ENCODE measurements around the gene RGMB. TPM values are rescaled to one million over a fixed set of nuclear protein-coding genes. Genes with fewer than 3 reads are reported as not detected.

RGMB gene
- total and polyA plus RNA-seq, 2 donors (not counting 3 experiments of a cell fraction or from before 2014, with no cell fraction given): 15.0 to 31.3 TPM

- no peaks in the 10 kb centered on the region for H3K4me1 ChIP-seq (ENCODE audit: control insufficient read depth, extremely low read depth, insufficient read depth, low read length)
- H3K27ac ChIP-seq (ENCODE audit: insufficient read depth, low read depth, low read length): no peak overlapping the region
- dilution Hi-C loops (cut with MboI; ENCODE audit: extremely low pct_ligation_motif_present, low sequenced_read_pairs): no loop called here
- no peaks in the 10 kb centered on the region for H4K20me1 ChIP-seq (replicated peaks; ENCODE audit: control insufficient read depth, extremely low read depth, insufficient read depth, low read length)
- H3K79me2 ChIP-seq (ENCODE audit: control insufficient read depth, insufficient read depth, low read length): peaks cover 8% of the 10 kb centered on the region
- DNase-seq (ENCODE audit: low read depth, low spot score) (no peak), FAIRE-seq (no peak)
- no peaks in the 10 kb centered on the region for H3K27me3 ChIP-seq (ENCODE audit: control insufficient read depth in 2 of 2, insufficient read depth in 2 of 2, low read length in 2 of 2)
- H2AFZ ChIP-seq (ENCODE audit: low read depth, low read length): no peak overlapping the region
- no peaks in the 10 kb centered on the region for H3K9me1 ChIP-seq (replicated peaks; ENCODE audit: control insufficient read depth, extremely low read depth, insufficient read depth, low read length)
- intact Hi-C loops (cut with micrococcal nuclease): loop anchor here (5.0 kb wide), 1 partner anchor 264 kb away; no protein-coding TSS in a partner anchor
- ChIA-PET POLR2A (no interaction called here), CTCF (interaction anchor here (6.6 kb wide), 1 partner anchor 28 kb away, joined by 94 read pairs; the partner anchor contains the start of gene RGMB)
- H3K9ac ChIP-seq (replicated peaks; ENCODE audit: extremely low read depth, insufficient read depth, low read length): no peak overlapping the region
- BruUV-seq (replicated peaks): no TSS peak
- peaks cover 2% of the 10 kb centered on the region in 2 experiments for H3K36me3 ChIP-seq (ENCODE audit: control insufficient read depth in 2 of 2, extremely low read depth in 1 of 2, insufficient read depth in 2 of 2, low read length in 2 of 2)
- no peak overlapping the region for H3K4me3 ChIP-seq (replicated peaks in 1 of 3; ENCODE audit: insufficient read depth in 1 of 3, low read depth in 1 of 3, low read length in 3 of 3)
- H3K9me3 ChIP-seq (replicated peaks; ENCODE audit: control insufficient read depth, insufficient read depth, low read length): no peaks in the 10 kb centered on the region
- H3K4me2 ChIP-seq (ENCODE audit: insufficient read depth, low read length): no peak overlapping the region
- no peak for TF ChIP-seq MAX (IDR thresholded peaks at IDR 0.05; ENCODE audit: insufficient read depth, insufficient read length)
Observed at GRCh38 chr5:98798371-98798770, 24.9 kb downstream of the RGMB start.

- Histone ChIP-seq H3K4me3 (replicated peaks in 1 of 3; ENCODE audit: insufficient read depth in 1 of 3, low read depth in 1 of 3, low read length in 3 of 3) (no peak overlapping the region), H4K20me1 (replicated peaks; ENCODE audit: control insufficient read depth, extremely low read depth, insufficient read depth, low read length) (no peaks in the 10 kb centered on the region), H3K27me3 (ENCODE audit: control insufficient read depth in 2 of 2, insufficient read depth in 2 of 2, low read length in 2 of 2) (no peaks in the 10 kb centered on the region), H3K9ac (replicated peaks; ENCODE audit: extremely low read depth, insufficient read depth, low read length) (no peak overlapping the region), H3K79me2 (ENCODE audit: control insufficient read depth, insufficient read depth, low read length) (peaks cover 4% of the 10 kb centered on the region), H2AFZ (ENCODE audit: low read depth, low read length) (no peak overlapping the region), H3K9me1 (replicated peaks; ENCODE audit: control insufficient read depth, extremely low read depth, insufficient read depth, low read length) (no peaks in the 10 kb centered on the region), H3K4me2 (ENCODE audit: insufficient read depth, low read length) (no peak overlapping the region), H3K27ac (ENCODE audit: insufficient read depth, low read depth, low read length) (no peak overlapping the region), H3K36me3 (ENCODE audit: control insufficient read depth in 2 of 2, extremely low read depth in 1 of 2, insufficient read depth in 2 of 2, low read length in 2 of 2) (peaks cover 0 to 2% of the 10 kb centered on the region in 2 experiments), H3K9me3 (replicated peaks; ENCODE audit: control insufficient read depth, insufficient read depth, low read length) (no peaks in the 10 kb centered on the region), H3K4me1 (ENCODE audit: control insufficient read depth, extremely low read depth, insufficient read depth, low read length) (no peaks in the 10 kb centered on the region)
- no peak for TF ChIP-seq CTCF (IDR thresholded peaks at IDR 0.05; ENCODE audit: extremely low read depth in 1 of 2, insufficient read depth in 1 of 2, low read depth in 1 of 2, low read length in 2 of 2)
- TF ChIP-seq GATA2 (IDR thresholded peaks at IDR 0.05; ENCODE audit: insufficient read depth, insufficient read length, low read depth, low read length): no peak
- no peak for TF ChIP-seq POLR2A (IDR thresholded peaks at IDR 0.05; ENCODE audit: low read depth, low read length)
- TF ChIP-seq FOS (IDR thresholded peaks at IDR 0.05; ENCODE audit: borderline replicate concordance, insufficient read depth, low read length): no peak
- TF ChIP-seq MAX (IDR thresholded peaks at IDR 0.05; ENCODE audit: insufficient read depth, insufficient read length): no peak
- no peak for TF ChIP-seq EZH2 (IDR thresholded peaks at IDR 0.05; ENCODE audit: borderline replicate concordance, low read depth, low read length, severe bottlenecking)
- no peak for TF ChIP-seq JUN (IDR thresholded peaks at IDR 0.05; ENCODE audit: borderline replicate concordance, insufficient read depth, insufficient read length, low read depth)
- TF ChIP-seq MYC (IDR thresholded peaks at IDR 0.05; ENCODE audit: low read depth, low read length): no peak
- no peak for TF ChIP-seq POLR2AphosphoS5 (IDR thresholded peaks at IDR 0.05; ENCODE audit: insufficient read depth, low read depth, low read length)
- intact Hi-C loops (cut with micrococcal nuclease) (loop anchor here (5.0 kb wide), 1 partner anchor 263 kb away; no protein-coding TSS in a partner anchor), dilution Hi-C loops (cut with MboI; ENCODE audit: extremely low pct_ligation_motif_present, low sequenced_read_pairs) (no loop called here)
- FAIRE-seq (no peak), DNase-seq (ENCODE audit: low read depth, low spot score) (no peak)
- CTCF ChIA-PET: interaction anchor here (1.6 to 6.6 kb wide), 2 partner anchors 28 to 1568 kb away, joined by 4 to 94 read pairs; partner anchors contain the start of gene RGMB
- POLR2A ChIA-PET: no interaction called here
- no TSS peak for BruUV-seq (replicated peaks)
Observed at GRCh38 chr5:98798847-98799246, 25.4 kb downstream of the RGMB start.

Data from endothelial cell of umbilical vein (primary cell).